Upper lobe of left lung (tissue), 6 donors: Measurements from ENCODE around the gene MBD3L4. TPM values are rescaled to one million over a fixed set of nuclear protein-coding genes. Genes with fewer than 3 reads are reported as not detected.

Experiments
- ATAC-seq, 2 donors: fragments of 200-7000 bp; cut with Tn5 transposase; one replicate each; pipeline ENCODE4 v1.9.1; 2022; ENCODE audit warnings: mild to moderate bottlenecking in 2 of 2, moderate library complexity in 2 of 2; ENCODE audit not compliant: low FRiP score in 2 of 2
- DNase-seq, 2 donors: peaks; one replicate each; pipeline ENCODE4 v3.0.0-alpha.2; 2019 to 2020
- H3K27ac ChIP-seq, 4 donors: fragments of 200-600 bp; sonication (generic); one replicate each; pipeline ENCODE4 v1.5.1; 2016 to 2019
- H3K27me3 ChIP-seq, 4 donors: fragments of 200-600 bp; sonication (generic); one replicate each; pipeline ENCODE4 v1.5.1; 2017 to 2019
- H3K36me3 ChIP-seq, 4 donors: fragments of 200-600 bp; sonication (generic); one replicate each; pipeline ENCODE4 v1.5.1; 2016 to 2019
- H3K4me1 ChIP-seq, 4 donors: fragments of 200-600 bp; sonication (generic); one replicate each; pipeline ENCODE4 v1.5.1; 2018 to 2019
- H3K4me3 ChIP-seq, 4 donors: fragments of 200-600 bp; sonication (generic); one replicate each; pipeline ENCODE4 v1.5.1; 2017 to 2019; ENCODE audit warnings: mild to moderate bottlenecking in 2 of 4, moderate library complexity in 1 of 4
- H3K9me3 ChIP-seq, 4 donors: fragments of 200-600 bp; sonication (generic); one replicate each; pipeline ENCODE4 v1.5.1; 2018 to 2019
- EP300 ChIP-seq, 4 donors: sonication (generic); formaldehyde crosslinking; IDR thresholded peaks; one replicate each; pipeline ENCODE4 v1.5.1; 2017; ENCODE audit warnings: antibody characterized with exemption in 4 of 4, control low read depth in 2 of 4
- POLR2A ChIP-seq, 4 donors: fragments of 450-650 bp; IDR thresholded peaks; one replicate each; pipeline ENCODE4 v1.5.1; 2016 to 2017; ENCODE audit warnings: antibody characterized with exemption in 4 of 4, mild to moderate bottlenecking in 2 of 4
- POLR2AphosphoS5 ChIP-seq, 2 donors: sonication (generic); formaldehyde crosslinking; IDR thresholded peaks; one replicate each; pipeline ENCODE4 v1.5.1; 2017; ENCODE audit warnings: antibody characterized with exemption in 2 of 2
- WGBS, 2 donors: methylation state at CpG; one replicate each; pipeline ENCODE4 v1.1.5; 2017 to 2018; 5-methylcytosine and 5-hydroxymethylcytosine counted together
- total RNA-seq, 6 donors: library from RNA; depleted of rRNA in 4 of 6; stranded (reverse); fragments of >200 nt in 4 of 6; gene quantifications; one replicate each; pipeline versions ENCODE4 v1.1.0 to v1.2.1, GENCODE V29; 2016 to 2021
- TF ChIP-seq, protein P1 (sequence below), 6 experiments: fragments of 450-650 bp in 4 of 6; fragments of 200-600 bp in 2 of 6; sonication (generic) in 2 of 6; IDR thresholded peaks; one replicate each; pipeline ENCODE4 v1.5.1; 2016 to 2019; ENCODE audit warnings: antibody characterized with exemption in 6 of 6
- donor health status: DM: no; HTN: no; CAD: no; lungs with moderate emphysema.
- donor health status: DM: no; HTN: yes; CAD: no; lungs with severe emphysema.

The MBD3L4 gene
- total RNA-seq, 6 donors from 2014 or later = not detected

DNA sequence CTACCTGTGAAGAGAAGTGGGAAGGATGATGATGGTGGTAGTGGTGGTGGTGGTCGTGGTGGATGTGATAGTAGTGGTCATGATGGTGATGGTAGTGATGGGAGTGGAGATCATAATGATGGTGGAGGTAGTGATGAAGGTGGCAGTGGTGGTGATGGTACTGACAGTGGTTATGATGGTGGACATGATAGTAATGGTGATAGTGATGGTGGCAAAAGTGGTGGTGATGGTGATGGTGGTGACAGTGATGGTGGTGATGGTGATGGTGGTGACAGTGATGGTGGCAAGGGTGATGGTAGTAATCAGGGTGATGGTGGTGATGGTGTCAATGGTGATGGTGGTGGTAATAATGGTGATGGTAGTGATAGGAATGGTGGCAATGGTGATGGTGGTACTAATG, 44.9 kb downstream of the MBD3L4 start:
- H3K36me3 ChIP-seq = no peaks in the 10 kb centered on the region
- H3K9me3 ChIP-seq = no peaks in the 10 kb centered on the region
- H3K27me3 ChIP-seq = no peaks in the 10 kb centered on the region
- 76 to 78% methylated on average over 1 of the region's 1 CpG for WGBS, 2 donors
- TF ChIP-seq POLR2A (IDR thresholded peaks at IDR 0.05) (no peak), POLR2AphosphoS5 (IDR thresholded peaks at IDR 0.05) (no peak), EP300 (IDR thresholded peaks at IDR 0.05) (no peak)
- TF ChIP-seq, protein P1, sequence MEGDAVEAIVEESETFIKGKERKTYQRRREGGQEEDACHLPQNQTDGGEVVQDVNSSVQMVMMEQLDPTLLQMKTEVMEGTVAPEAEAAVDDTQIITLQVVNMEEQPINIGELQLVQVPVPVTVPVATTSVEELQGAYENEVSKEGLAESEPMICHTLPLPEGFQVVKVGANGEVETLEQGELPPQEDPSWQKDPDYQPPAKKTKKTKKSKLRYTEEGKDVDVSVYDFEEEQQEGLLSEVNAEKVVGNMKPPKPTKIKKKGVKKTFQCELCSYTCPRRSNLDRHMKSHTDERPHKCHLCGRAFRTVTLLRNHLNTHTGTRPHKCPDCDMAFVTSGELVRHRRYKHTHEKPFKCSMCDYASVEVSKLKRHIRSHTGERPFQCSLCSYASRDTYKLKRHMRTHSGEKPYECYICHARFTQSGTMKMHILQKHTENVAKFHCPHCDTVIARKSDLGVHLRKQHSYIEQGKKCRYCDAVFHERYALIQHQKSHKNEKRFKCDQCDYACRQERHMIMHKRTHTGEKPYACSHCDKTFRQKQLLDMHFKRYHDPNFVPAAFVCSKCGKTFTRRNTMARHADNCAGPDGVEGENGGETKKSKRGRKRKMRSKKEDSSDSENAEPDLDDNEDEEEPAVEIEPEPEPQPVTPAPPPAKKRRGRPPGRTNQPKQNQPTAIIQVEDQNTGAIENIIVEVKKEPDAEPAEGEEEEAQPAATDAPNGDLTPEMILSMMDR (IDR thresholded peaks at IDR 0.05) = no peak
- no peak for ATAC-seq
- no peaks in the 10 kb centered on the region for H3K4me1 ChIP-seq
- no peak overlapping the region for H3K4me3 ChIP-seq
- no peak overlapping the region for H3K27ac ChIP-seq
- no peak for DNase-seq

DNA sequence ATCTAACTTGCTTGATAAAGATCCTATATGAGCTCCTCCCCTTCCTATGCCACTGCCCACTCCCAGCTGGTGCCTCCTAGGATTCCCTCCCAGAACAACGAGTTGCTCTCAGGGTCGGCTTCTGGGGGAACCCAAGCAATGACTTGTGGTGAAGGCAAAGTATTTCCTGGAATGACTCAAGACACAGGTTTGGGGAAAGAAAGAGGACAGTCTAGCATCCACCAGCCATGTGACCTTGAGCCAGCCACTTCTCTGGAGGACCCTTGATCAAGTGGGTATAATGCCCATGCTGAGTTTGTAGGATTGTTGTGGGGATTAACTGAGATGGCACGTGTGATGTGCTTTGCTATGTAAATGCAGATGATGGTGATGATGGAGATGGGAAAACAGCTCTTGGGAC, 51.7 kb downstream of the MBD3L4 start:
- Histone ChIP-seq H3K9me3 (peaks cover 0 to 21% (median 8%) of the 10 kb centered on the region in 4 donors), H3K4me1 (no peaks in the 10 kb centered on the region), H3K36me3 (no peaks in the 10 kb centered on the region), H3K27ac (no peak overlapping the region), H3K4me3 (no peak overlapping the region), H3K27me3 (no peaks in the 10 kb centered on the region)
- 27 to 42% methylated on average over 3 of the region's 3 CpGs for WGBS, 2 donors
- ATAC-seq (peak in 1 of 2 donors; percentile 22), DNase-seq (no peak)
- TF ChIP-seq, protein P1 (IDR thresholded peaks at IDR 0.05) = no peak
- TF ChIP-seq POLR2A (IDR thresholded peaks at IDR 0.05) (no peak), POLR2AphosphoS5 (IDR thresholded peaks at IDR 0.05) (no peak), EP300 (IDR thresholded peaks at IDR 0.05) (no peak)

DNA sequence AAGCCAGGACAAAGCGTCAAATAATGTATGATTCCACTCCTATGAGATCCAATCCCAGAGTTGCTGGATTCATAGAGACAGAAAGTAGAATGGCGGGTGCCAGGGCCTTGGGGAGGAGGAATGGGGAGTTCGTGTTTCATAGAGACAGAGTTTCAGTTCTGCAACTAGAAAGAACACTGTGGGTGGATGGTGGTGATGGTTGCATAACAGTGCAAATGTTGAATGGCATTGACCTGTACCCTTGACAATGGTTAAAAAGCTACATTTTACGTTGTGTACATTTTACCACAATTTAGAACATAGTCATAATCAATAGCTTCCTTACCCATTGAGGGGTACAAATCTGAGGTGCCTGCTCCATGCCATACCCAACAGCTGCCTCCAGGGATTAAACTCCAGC, 52.1 kb downstream of the MBD3L4 start:
- Histone ChIP-seq H3K4me1 (no peaks in the 10 kb centered on the region), H3K27me3 (no peaks in the 10 kb centered on the region), H3K4me3 (no peak overlapping the region), H3K27ac (no peak overlapping the region), H3K9me3 (peaks cover 0 to 24% (median 9%) of the 10 kb centered on the region in 4 donors), H3K36me3 (no peaks in the 10 kb centered on the region)
- WGBS, 2 donors = 43 to 54% methylated on average over 4 of the region's 4 CpGs
- TF ChIP-seq POLR2A (IDR thresholded peaks at IDR 0.05) (no peak), EP300 (IDR thresholded peaks at IDR 0.05) (no peak), POLR2AphosphoS5 (IDR thresholded peaks at IDR 0.05) (no peak)
- TF ChIP-seq, protein P1 (IDR thresholded peaks at IDR 0.05) = no peak
- ATAC-seq (peak; percentile 61 to 71), DNase-seq (peak in 1 of 2 donors; percentile 22)

Other genes with a start within 250 kb of the MBD3L4 start
- 1 to 10 TPM in 5 of 6 donors, under 1 TPM in 1; 0.79 to 7.3 (median 4.3) TPM for gene ADGRE1, start 152.6 kb downstream of the MBD3L4 start, total RNA-seq
- gene MBD3L2B, start 18.7 kb downstream of the MBD3L4 start, total RNA-seq = not detected
- not detected for gene MBD3L5, start 9.6 kb downstream of the MBD3L4 start, total RNA-seq
- gene MBD3L2, start 9.1 kb upstream of the MBD3L4 start, total RNA-seq = not detected
- not detected for gene MBD3L3, start 18.5 kb upstream of the MBD3L4 start, total RNA-seq
- gene ZNF557, start 29.5 kb upstream of the MBD3L4 start, total RNA-seq = 10 to 100 TPM in 3 of 6 donors, 1 to 10 TPM in 3; 2.4 to 22.0 (median 9.9) TPM